Measurements from ENCODE around the gene TRIM33.

DNA sequence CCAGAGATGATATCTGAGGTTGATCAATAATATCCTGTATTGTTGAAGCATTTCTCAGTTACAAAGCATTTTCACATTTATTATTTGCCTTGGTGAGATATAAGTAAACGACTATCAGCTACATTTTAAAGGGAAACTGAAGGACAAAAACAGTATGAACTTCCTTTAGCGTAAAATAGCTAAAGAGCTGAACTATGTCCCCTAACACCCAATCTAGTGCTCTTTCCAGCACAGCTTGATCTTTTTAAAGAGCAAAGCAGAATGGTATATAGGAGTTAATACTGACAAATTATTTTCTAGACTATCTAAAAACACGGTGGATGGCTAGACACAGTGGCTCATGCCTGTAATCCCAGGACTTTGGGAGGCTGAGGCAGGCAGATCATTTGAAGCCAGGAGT lies 3.5 kb downstream of the TRIM33 start:
- TF ChIP-seq, protein P1, sequence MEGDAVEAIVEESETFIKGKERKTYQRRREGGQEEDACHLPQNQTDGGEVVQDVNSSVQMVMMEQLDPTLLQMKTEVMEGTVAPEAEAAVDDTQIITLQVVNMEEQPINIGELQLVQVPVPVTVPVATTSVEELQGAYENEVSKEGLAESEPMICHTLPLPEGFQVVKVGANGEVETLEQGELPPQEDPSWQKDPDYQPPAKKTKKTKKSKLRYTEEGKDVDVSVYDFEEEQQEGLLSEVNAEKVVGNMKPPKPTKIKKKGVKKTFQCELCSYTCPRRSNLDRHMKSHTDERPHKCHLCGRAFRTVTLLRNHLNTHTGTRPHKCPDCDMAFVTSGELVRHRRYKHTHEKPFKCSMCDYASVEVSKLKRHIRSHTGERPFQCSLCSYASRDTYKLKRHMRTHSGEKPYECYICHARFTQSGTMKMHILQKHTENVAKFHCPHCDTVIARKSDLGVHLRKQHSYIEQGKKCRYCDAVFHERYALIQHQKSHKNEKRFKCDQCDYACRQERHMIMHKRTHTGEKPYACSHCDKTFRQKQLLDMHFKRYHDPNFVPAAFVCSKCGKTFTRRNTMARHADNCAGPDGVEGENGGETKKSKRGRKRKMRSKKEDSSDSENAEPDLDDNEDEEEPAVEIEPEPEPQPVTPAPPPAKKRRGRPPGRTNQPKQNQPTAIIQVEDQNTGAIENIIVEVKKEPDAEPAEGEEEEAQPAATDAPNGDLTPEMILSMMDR (IDR thresholded peaks at IDR 0.05 in 2 of 3, conservative IDR thresholded peaks at IDR 0.05 in 1 of 3; ENCODE audit: borderline replicate concordance in 1 of 3, insufficient read depth in 1 of 3, low read depth in 2 of 3, low read length in 2 of 3), result no peak
- no peak for TF ChIP-seq FOSL1 (IDR thresholded peaks at IDR 0.05; ENCODE audit: low read depth)
- no peak for TF ChIP-seq EZH2 (IDR thresholded peaks at IDR 0.05)
- no peak for TF ChIP-seq MAX (IDR thresholded peaks at IDR 0.05)
- no peak for TF ChIP-seq POLR2A (IDR thresholded peaks at IDR 0.05; ENCODE audit: borderline replicate concordance, extremely low read depth, insufficient read depth, insufficient read length)
- TF ChIP-seq EGR1 (IDR thresholded peaks at IDR 0.05; ENCODE audit: low read depth), result no peak
- TF ChIP-seq REST (IDR thresholded peaks at IDR 0.05; ENCODE audit: low read depth), result no peak
- TF ChIP-seq ZBTB33 (IDR thresholded peaks at IDR 0.05; ENCODE audit: extremely low read depth, insufficient replicate concordance, low read length), result no peak
- no peak for TF ChIP-seq YY1 (IDR thresholded peaks at IDR 0.05; ENCODE audit: extremely low read depth, insufficient replicate concordance, low read depth, low read length)
- TF ChIP-seq CBX3 (IDR thresholded peaks at IDR 0.05; ENCODE audit: low read depth), result no peak
- TF ChIP-seq, protein P2, sequence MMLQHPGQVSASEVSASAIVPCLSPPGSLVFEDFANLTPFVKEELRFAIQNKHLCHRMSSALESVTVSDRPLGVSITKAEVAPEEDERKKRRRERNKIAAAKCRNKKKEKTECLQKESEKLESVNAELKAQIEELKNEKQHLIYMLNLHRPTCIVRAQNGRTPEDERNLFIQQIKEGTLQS (IDR thresholded peaks at IDR 0.05), result no peak
- TF ChIP-seq POLR2AphosphoS5 (IDR thresholded peaks at IDR 0.05; ENCODE audit: low read depth, low read length), result no peak
- TF ChIP-seq JUND (IDR thresholded peaks at IDR 0.05), result no peak
- no peak for TF ChIP-seq SP1 (IDR thresholded peaks at IDR 0.05; ENCODE audit: low read depth)
